HK-2 (cell line): Measurements from ENCODE around the gene TRIM38.
"Not testable (repeated sequence)": the region's sequence is repeated elsewhere in the genome, so short reads cannot be mapped to it uniquely, and the experiment has no call there.

Experiments
- DNase-seq: peaks from one replicate; pipeline ENCODE4 v3.0.0-alpha.2; 2018; ENCODE audit not compliant: unreplicated experiment

The TRIM38 gene

GRCh38 chr6:26006086-26006939 lies 43.7 kb downstream of the TRIM38 start:
- no peak for DNase-seq

DNA sequence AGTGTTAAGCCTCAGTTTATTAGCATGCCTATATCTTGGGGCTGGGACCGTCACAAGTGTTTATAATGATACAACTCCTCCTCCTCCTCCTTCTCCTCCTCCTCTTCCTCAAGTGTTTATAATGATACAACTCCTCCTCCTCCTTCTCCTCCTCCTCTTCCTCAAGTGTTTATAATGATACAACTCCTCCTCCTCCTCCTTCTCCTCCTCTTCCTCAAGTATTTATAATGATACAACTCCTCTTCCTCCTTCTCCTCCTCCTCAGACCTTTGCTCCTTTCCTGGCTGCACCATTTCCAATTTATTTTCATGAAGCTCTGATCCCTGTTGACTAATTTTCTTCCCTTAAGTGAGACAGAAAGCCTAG lies 44.3 kb downstream of the TRIM38 start:
- DNase-seq, result not testable (repeated sequence)

DNA sequence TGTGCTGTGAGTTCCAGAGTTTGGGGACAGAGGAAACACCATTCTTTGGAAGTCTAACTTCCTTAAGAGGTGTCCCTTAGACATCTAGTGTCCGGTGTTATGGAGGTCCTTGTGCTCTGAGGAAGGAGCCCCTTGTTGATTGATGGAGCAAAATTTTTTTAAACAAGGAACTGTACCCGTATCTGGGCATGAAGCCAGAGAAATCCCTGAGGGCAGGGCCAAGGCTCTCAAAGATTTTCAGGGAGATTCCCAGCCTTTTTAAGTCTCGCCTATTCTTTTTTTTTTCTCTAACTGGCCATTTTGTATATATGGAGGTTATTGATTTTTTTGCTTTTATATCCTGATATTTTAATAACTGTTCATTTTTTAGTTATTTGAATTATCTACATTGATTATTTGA lies 45.9 kb downstream of the TRIM38 start:
- DNase-seq, result no peak

GRCh38 chr6:26009817-26010216 lies 47.2 kb downstream of the TRIM38 start:
- no peak for DNase-seq

DNA sequence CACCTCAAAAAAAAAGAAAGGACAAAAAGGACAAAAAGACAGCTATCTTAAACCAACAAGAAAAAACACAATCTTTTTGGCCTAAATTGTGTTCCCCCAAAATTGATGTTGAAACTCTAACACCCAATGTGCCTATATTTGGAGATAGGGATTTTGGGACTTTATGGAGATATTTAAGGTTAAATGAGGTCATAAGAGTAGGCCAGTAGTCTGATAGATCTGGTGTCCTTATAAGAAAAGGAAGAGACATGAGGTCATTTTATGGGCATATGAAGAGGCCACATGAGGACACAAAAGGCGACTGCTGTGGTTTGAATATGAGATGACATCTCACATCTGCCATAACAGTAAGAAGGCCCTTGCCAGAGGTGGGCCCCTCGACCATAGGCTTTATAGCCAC lies 49.5 kb downstream of the TRIM38 start:
- no peak for DNase-seq

- DNase-seq, result not testable (repeated sequence)
Measured at GRCh38 chr6:26014386-26014785, 51.8 kb downstream of the TRIM38 start.

GRCh38 chr6:26016245-26016962 lies 53.8 kb downstream of the TRIM38 start:
- DNase-seq, result no peak

- no peak for DNase-seq
Measured at GRCh38 chr6:26016963-26017631, 54.5 kb downstream of the TRIM38 start.

DNA sequence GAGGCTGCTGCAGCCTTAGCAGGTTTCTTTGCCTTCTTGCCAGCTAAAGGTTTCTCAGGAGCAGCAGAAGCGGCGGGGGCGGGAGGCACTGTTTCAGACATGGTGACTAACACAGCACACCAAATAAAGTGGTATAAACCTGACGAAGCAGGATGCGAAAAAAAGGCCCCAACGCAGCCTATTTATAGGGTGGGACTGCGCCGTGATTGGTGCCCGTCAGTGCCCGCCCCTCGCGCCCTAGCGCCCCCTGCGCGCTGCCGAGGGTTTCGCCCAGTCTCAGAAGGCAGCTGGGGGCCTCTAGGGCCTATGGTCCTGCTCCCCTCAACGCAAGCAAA lies 55.0 kb downstream of the TRIM38 start:
- no peak for DNase-seq

DNA sequence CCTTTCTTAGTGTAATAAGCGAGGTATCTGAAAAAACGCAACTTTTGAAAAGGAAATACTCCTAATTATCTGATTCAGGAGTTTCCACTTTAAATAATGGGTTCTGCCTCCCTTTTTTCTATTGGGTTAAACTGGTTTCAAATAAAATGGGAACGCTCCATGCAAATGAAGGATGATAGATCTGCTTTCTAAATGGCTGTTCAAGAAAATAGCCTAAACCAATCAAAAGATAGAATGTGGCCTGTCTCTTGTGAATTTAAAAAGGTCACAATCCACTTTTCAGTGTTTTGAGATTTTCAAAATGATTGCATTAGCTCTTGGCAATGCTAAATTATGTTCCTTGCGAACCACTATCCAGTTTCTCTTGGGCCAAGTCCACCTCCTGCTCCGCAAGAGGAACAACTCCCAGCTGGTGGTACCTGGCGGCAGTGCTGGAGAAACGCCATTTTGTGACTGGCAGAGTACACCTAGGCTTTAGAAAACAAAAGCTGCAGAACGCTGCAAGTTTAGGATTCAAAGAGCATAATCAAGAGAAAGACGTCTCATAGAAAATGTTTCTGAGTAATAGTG lies 56.7 kb downstream of the TRIM38 start:
- DNase-seq, result no peak

GRCh38 chr6:26019967-26020328 lies 57.3 kb downstream of the TRIM38 start:
- no peak for DNase-seq

DNA sequence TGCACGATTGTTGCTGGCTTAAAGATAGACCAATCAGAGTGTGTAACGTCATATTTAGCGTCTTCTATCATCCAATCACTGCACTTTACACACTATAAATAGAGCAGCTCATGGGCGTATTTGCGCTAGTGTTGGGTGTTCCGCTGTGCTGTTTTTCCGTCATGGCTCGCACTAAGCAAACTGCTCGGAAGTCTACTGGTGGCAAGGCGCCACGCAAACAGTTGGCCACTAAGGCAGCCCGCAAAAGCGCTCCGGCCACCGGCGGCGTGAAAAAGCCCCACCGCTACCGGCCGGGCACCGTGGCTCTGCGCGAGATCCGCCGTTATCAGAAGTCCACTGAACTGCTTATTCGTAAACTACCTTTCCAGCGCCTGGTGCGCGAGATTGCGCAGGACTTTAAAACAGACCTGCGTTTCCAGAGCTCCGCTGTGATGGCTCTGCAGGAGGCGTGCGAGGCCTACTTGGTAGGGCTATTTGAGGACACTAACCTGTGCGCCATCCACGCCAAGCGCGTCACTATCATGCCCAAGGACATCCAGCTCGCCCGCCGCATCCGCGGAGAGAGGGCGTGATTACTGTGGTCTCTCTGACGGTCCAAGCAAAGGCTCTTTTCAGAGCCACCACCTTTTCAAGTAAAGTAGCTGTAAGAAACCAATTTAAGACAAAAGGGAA lies 57.9 kb downstream of the TRIM38 start:
- DNase-seq, result peak; percentile 78

DNA sequence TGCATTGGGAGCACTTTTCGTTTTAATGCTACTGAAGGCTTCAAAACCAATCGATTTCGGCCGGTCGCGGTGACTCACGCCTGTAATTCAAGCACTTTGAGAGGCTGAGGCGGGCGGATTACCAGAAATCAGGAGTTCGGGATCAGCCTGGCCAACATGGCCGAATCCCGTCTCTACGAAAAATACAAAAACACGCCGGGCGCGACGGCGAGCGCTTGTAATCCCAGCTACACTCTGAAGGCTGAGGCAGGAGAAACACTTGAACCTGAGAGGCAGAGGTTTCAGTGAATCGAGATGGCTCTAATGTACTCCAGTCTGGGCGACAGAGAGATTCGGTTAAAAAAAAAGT lies 58.4 kb downstream of the TRIM38 start:
- peak; percentile 78 for DNase-seq

GRCh38 chr6:26021350-26022131 lies 58.9 kb downstream of the TRIM38 start:
- peak; percentile 93 for DNase-seq

DNA sequence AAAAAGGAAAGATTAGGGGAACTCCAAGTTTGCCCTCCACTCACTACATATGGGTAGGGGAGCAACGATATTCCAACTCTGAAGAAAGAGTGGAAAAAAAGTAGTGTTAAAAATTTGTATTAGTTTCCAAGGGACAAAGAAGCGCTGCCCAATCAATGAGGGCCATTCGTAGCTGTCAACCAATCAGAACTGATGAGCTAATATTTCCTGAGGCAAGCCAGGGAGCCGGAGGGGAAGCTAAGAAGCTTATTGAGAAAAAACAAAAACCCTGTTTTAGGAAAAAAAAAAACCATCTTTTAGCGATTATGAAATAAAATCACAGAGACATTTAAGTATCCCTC lies 59.5 kb downstream of the TRIM38 start:
- peak; percentile 56 for DNase-seq

GRCh38 chr6:26022737-26023136 lies 60.1 kb downstream of the TRIM38 start:
- no peak for DNase-seq

DNA sequence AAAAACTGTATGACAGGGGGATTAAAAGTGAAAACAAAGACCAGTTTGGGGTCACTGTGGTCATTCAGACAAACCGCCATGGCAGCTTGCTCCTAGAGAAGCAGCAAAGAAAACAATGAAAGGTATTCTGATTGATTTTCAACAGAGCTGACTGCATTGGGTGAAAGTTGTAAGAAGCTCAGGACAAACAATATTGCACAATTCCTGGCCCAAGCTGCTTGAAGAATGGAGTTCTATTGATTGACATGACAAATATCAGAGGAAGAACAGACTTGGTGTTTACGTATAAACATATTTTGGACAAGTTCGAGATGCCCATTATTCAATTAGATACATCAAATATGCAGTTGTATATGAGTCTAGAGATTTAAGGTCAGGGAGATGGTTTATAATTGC lies 62.0 kb downstream of the TRIM38 start:
- DNase-seq, result no peak

DNA sequence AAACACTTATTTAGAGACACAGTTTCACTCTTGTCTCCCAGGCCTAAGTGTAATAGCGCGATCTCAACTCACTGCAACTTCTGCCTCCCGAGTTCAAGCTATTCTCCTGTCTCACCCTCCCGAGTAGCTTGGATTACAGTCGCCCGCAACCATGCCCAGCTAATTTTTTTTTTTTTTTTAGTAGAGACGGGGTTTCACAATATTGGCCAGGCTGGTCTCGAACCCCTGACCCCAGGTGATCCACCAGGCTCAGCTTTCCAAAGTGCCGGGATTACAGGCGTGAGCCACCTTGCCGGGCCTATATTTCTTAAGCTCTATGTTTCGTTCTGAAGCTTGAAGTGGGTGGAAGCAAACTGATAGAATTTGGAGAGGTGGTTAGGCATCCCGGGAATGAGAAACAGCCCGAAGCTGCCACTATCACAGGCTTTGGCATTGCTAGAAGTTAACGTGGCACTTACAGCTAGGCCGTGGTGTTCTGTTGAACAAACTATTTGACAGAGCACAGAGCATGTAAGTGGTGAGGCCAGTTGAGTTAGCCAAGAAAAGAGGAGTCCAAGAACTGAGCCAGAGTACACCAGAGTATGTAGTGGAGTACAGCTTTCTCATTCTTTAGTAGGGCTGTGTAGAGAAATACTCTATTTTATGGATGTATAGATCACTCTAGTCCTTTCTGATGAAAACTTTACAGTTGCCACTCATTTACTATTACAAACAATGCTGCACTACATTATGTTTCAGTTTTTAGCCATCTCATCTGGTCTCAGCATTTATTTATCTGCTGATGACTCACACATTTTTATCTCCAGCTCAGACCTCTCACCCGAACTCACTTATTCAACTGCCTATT lies 62.7 kb downstream of the TRIM38 start:
- DNase-seq, result no peak

DNA sequence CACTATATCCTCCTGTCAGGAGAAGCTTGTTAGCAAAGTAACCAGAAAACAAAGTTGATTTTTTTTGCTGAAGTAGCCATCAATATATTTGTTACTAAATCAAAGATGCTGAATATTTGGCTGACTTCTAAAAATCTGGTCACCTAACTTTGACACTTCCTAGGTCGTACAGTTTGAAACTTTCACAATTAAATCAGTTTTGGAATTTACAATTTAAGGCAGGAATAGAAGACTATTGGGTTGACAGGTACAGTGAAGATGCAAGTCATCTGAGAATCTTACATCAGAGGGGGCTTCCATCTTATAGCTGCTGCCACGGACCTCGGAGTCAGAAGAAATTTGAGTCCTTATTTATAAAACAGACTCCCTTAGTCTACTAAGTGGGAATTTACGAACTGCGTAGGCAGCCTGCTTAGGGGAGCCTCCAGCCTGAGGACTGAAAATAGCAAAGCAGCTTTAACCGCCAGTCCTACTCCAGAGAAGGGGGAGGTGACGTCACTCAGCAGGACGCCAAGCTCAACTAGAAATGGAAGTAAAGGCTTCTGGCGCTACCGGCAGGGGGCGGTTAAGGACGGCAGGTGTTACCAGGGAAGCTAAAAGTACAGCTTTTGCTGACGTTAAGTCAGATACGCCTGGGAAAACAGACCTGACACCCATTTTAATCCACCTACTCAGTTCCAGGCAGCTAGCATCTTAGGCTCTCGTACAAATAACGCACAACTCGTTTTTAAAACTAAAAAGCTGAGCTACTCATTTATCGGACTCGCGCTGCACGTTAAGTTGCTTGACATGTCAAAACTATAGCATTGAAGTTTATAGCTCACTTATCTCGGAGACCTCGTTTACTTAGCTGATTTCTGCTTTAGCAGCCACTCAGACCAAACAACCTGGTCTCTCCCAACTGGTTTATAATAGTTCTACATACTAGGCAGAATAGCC lies 63.6 kb downstream of the TRIM38 start:
- peak; percentile 91 for DNase-seq
